Hepatocyte (in vitro differentiated cells): ENCODE data around the gene SGCG.

Source experiments
- EZH2 ChIP-seq: fragments of 200-600 bp; sonication (generic); IDR thresholded peaks from 2 replicates; pipeline ENCODE4 v1.6.1; 2016; ENCODE audit warnings: antibody characterized with exemption, mild to moderate bottlenecking, borderline replicate concordance
- TF ChIP-seq, protein P1 (sequence below): fragments of 200-600 bp; sonication (generic); IDR thresholded peaks from 2 replicates; pipeline ENCODE4 v1.5.1; 2016; ENCODE audit warnings: antibody characterized with exemption, mild to moderate bottlenecking; ENCODE audit not compliant: poor library complexity

GRCh38 chr13:23161481-23161825 lies 19.3 kb upstream of the SGCG start:
- TF ChIP-seq, protein P1, sequence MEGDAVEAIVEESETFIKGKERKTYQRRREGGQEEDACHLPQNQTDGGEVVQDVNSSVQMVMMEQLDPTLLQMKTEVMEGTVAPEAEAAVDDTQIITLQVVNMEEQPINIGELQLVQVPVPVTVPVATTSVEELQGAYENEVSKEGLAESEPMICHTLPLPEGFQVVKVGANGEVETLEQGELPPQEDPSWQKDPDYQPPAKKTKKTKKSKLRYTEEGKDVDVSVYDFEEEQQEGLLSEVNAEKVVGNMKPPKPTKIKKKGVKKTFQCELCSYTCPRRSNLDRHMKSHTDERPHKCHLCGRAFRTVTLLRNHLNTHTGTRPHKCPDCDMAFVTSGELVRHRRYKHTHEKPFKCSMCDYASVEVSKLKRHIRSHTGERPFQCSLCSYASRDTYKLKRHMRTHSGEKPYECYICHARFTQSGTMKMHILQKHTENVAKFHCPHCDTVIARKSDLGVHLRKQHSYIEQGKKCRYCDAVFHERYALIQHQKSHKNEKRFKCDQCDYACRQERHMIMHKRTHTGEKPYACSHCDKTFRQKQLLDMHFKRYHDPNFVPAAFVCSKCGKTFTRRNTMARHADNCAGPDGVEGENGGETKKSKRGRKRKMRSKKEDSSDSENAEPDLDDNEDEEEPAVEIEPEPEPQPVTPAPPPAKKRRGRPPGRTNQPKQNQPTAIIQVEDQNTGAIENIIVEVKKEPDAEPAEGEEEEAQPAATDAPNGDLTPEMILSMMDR: no peak
- TF ChIP-seq EZH2: no peak
